GDM1 (cell line): ENCODE results near the gene BCKDHA.
A peak's percentile ranks its signal among the peaks of the same experiment; 100 is the strongest.
"Not testable (repeated sequence)": the region's sequence is repeated elsewhere in the genome, so short reads cannot be mapped to it uniquely, and the experiment has no call there.

Experiments
- DNase-seq: peaks from one replicate; lab custom pipeline; 2025; lab: John Stamatoyannopoulos, UW

Gene BCKDHA

DNA sequence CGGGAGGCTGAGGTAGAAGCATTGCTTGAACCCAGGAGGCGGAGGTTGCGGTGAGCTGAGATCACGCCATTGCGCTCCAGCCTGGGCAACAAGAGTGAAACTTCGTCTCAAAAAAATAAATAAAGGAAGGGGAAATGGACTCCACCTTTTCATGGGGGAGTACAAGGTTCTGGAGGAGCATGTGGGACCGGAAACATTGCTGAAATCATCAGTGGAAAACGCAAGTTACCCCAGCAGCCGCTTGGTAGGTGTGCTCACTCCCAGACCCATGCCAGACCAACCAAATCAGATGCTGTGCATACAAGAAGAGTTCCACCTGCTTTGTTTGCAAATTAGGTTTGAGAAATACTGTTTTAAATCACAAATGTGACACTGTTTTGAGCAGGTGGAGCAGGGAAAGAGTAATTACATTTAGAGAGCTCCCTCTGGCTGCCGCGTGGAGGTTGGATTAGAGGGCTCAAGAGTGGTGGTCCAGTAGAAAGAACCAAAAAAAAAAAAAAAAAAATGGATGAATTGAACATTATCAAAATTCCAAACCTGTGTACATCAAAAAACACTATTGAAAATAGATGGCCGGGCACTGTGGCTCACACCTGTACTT is 50.2 kb downstream of the BCKDHA start:
- DNase-seq = no peak

DNA sequence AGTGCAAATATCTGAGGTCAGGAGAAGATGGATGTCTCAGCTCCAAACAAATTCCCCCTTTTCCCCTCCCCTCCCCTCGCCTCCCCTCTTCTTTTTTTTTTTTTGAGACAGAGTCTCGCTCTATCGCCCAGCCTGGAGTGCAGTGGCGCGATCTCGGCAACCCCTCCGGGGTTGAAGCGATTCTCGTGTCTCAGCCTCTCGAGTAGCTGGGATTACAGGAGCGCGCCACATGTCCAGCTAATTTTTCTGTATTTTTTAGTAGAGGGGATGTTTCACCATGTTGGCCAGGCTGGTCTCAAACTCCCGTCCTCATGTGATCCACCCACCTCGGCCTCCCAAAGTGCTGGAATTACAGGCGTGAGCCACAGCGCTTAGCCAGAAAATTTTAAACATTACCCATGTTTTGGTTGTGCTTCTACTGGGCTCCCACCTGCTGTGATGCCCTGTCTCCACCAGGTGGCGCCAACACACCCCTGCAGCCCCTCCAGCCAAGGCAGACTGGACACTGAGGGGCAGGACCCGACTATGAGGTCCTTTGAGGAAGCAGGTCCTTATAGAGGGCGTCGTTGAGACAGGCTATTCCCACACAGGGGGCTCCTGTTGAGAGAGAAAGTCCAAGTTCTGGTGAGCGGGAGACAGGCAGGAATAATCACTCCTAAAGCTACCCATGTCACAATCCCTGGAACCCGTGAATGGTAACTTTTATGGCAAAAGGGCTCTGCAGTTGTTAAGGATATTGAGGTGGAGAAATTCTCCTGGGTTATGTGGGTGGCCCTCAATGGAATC is 51.7 kb downstream of the BCKDHA start:
- peak; percentile 52 for DNase-seq

- no peak for DNase-seq
These were observed 52.2 kb downstream of the BCKDHA start for GRCh38 chr19:41449865-41450178.

DNA sequence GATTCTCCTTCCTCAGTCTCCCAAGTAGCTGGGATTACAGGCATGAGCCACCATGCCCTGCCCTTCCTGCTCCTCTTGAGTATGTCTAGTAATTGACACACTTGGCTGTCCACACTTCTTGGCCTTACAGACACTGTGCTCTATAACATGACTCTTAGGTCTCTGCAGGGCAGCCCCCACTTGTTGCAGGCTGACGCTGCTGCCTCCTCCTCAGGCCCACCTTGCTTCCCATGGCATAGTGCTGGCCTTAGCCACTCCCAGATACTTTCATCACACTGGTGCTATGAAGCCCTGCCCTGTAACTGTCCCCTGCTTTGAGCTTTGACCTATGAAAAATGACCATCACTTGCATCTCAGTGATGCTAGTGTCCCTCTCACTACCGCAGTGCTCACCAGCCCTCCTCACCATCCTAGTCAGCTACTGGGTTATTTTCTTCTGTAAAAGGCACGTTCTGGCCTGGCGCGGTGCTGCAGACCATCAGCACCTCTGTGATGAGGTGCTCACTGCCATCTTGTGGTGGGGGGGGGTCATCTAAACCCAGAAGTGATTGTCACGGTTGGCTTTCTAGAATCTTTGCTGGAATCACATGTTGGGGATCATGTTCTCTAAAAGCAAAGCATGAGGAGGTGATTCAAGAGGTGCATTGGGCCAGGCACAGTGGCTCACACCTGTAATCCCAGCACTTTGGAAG is 55.1 kb downstream of the BCKDHA start:
- DNase-seq = no peak

DNA sequence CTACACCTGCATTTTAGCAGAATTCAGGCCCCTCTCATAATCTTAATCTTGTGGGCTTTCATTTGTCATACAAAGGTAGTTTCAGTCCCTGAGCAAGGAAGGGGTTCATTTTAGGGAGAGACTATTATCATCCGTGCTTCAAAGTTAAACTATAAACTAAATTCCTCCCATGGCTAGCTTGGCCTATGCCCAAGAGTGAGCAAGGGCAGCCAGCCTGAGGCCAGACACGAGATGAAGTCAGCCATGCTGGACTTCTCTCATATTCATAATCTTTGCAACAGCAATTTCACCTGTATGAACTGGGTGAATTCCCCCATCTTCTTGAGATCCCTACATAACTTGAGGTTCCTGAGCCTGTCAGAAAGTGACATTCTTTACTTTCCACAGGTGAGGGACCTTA is 58.3 kb downstream of the BCKDHA start:
- no peak for DNase-seq

- DNase-seq = no peak
These were observed 58.8 kb downstream of the BCKDHA start for GRCh38 chr19:41456342-41456918.

DNA sequence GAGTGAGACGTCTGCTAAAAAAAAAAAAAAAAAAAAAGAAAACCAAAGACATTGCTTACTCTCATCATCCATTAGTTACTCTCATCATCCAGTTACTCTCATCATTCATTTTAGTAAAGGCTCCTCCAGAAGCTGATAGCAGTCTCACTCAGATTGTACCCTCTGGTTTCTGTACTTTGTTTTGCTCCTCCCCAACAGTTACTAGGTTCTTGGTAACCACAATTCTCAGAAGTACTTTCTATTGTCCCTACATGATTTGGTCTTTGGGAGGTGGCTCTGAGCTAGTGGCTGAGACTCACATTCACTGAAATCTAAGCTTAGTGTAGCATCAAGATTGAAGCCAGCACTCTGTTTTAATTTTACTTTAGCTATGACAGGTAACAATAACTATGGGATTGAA is 59.6 kb downstream of the BCKDHA start:
- DNase-seq = no peak

GRCh38 chr19:41462497-41462896 is 64.9 kb downstream of the BCKDHA start:
- no peak for DNase-seq

DNA sequence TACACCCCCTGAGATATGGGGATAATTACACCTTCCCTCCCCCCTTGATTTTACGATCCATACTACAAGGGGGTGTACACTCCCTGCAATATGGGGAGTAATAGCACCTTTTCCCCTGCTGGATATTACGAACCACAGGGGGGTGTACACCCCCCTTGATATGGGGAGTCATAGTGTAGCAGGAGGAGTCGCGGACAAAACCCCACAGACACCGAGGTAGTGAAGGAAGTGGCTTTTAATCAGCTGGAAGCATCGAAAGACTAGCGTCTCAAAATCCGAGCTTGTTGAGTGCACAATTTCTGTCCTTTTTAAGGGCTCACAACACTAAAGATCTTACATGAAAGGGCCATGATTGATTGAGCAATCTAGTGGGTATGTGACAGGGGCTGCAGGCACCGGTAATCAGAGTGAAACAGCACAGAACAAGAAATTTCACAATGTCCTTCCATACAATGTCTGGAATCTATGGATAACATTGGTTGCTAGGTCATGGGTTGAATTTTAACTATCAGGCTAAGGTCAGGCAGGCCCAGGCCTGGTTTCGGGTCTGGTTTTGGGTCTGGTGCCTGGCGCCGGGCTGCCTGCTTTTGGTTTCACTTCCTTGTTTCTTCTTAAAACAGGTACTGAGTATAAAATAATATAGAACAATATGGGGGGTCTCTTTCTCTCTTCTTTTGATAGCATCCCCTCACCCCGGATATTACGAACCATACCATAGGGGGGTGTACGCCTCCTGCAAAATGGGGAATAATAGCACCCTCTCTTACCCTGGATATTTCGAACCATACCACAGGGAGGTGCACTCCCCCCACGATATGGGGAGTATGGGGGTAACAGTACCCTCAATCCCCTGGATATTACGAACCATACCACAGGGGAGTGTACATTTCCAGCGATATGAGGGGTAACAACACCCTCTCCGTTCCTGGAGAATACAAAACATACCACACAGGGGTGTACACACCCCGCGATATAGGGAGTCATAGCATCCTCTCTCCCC is 65.9 kb downstream of the BCKDHA start:
- not testable (repeated sequence) for DNase-seq
